Activated CD4-positive, CD25-positive, alpha-beta regulatory T cell (primary cell): ENCODE data around the gene LRRC8C.

ENCODE experiments used
- DNase-seq, 4 experiments: peaks; one replicate each; lab custom pipeline; 2025; lab: John Stamatoyannopoulos, UW

The LRRC8C gene

GRCh38 chr1:89733748-89734147, 100.8 kb downstream of the LRRC8C start:
- no peak for DNase-seq

- no peak for DNase-seq
Measured at GRCh38 chr1:89734442-89734841, 101.5 kb downstream of the LRRC8C start.

GRCh38 chr1:89735479-89735878, 102.6 kb downstream of the LRRC8C start:
- no peak for DNase-seq

- no peak for DNase-seq
Measured at GRCh38 chr1:89736937-89737733, 104.2 kb downstream of the LRRC8C start.

GRCh38 chr1:89737985-89738510, 105.1 kb downstream of the LRRC8C start:
- no peak for DNase-seq

- peak in 1 of 4 experiments; percentile 12 for DNase-seq
Measured at GRCh38 chr1:89739013-89739843, 106.3 kb downstream of the LRRC8C start.

GRCh38 chr1:89739844-89740216, 106.9 kb downstream of the LRRC8C start:
- DNase-seq = no peak

- DNase-seq = no peak
Measured at GRCh38 chr1:89743788-89744187, 110.9 kb downstream of the LRRC8C start.

GRCh38 chr1:89746424-89747149, 113.7 kb downstream of the LRRC8C start:
- no peak for DNase-seq

GRCh38 chr1:89753761-89754160, 120.8 kb downstream of the LRRC8C start:
- DNase-seq = no peak

- no peak for DNase-seq
Measured at GRCh38 chr1:89754518-89754917, 121.6 kb downstream of the LRRC8C start.

GRCh38 chr1:89755591-89755990, 122.7 kb downstream of the LRRC8C start:
- no peak for DNase-seq

GRCh38 chr1:89757532-89757931, 124.6 kb downstream of the LRRC8C start:
- DNase-seq = no peak

GRCh38 chr1:89758156-89758555, 125.2 kb downstream of the LRRC8C start:
- no peak for DNase-seq

GRCh38 chr1:89759036-89759435, 126.1 kb downstream of the LRRC8C start:
- DNase-seq = no peak

- DNase-seq = no peak
Measured at GRCh38 chr1:89760496-89760895, 127.6 kb downstream of the LRRC8C start.

- DNase-seq = no peak
Measured at GRCh38 chr1:89761338-89761737, 128.4 kb downstream of the LRRC8C start.

GRCh38 chr1:89761901-89762300, 129.0 kb downstream of the LRRC8C start:
- no peak for DNase-seq

GRCh38 chr1:89762386-89762778, 129.5 kb downstream of the LRRC8C start:
- no peak for DNase-seq

- peak; percentile 62 to 82 (median 76) for DNase-seq
Measured at GRCh38 chr1:89762779-89763648, 130.1 kb downstream of the LRRC8C start.

- no peak for DNase-seq
Measured at GRCh38 chr1:89763649-89763986, 130.7 kb downstream of the LRRC8C start.
